Right lobe of liver (tissue), 6 donors: ENCODE results near the gene CCDC138. TPM values are rescaled to one million over a fixed set of nuclear protein-coding genes. Genes with fewer than 3 reads are reported as not detected.

Source experiments
- ATAC-seq, 4 donors: fragments of 200-7000 bp; cut with Tn5 transposase; one replicate each; pipeline ENCODE4 v1.9.1; 2020; ENCODE audit warnings: mild to moderate bottlenecking in 4 of 4, moderate library complexity in 4 of 4
- DNase-seq, 3 donors: peaks; one replicate each; pipeline ENCODE4 v3.0.0-alpha.2; 2020
- H3K27ac ChIP-seq, 3 donors: fragments of 200-600 bp; one replicate each; pipeline ENCODE4 v1.8.0; 2022
- H3K27me3 ChIP-seq, 2 donors: fragments of 200-600 bp; one replicate each; pipeline ENCODE4 v1.8.0; 2022
- H3K36me3 ChIP-seq, 4 donors: fragments of 200-600 bp; sonication (generic) in 1 of 4; one replicate each; pipeline versions ENCODE4 v1.5.1 to v1.8.0; 2017 to 2022; ENCODE audit warnings: control low read depth in 1 of 4
- H3K4me1 ChIP-seq, 4 donors: fragments of 200-600 bp; sonication (generic) in 1 of 4; one replicate each; pipeline versions ENCODE4 v1.5.1 to v1.8.0; 2017 to 2022; ENCODE audit warnings: control low read depth in 1 of 4
- H3K4me3 ChIP-seq, 3 donors: fragments of 200-600 bp; one replicate each; pipeline ENCODE4 v1.8.0; 2022
- H3K9me3 ChIP-seq, 4 donors: fragments of 200-600 bp; sonication (generic) in 1 of 4; one replicate each; pipeline versions ENCODE4 v1.5.1 to v1.8.0; 2017 to 2022; ENCODE audit warnings: control low read depth in 1 of 4
- POLR2A ChIP-seq: fragments of 450-650 bp; IDR thresholded peaks from one replicate; pipeline ENCODE4 v1.6.1; 2017; ENCODE audit warnings: antibody characterized with exemption, mild to moderate bottlenecking
- WGBS: methylation state at CpG from one replicate; pipeline ENCODE4 v1.1.6; 2018; ENCODE audit warnings: low coverage, low lambda C conversion rate; ENCODE audit not compliant: insufficient coverage; ENCODE audit errors: missing lambda C conversion rate; 5-methylcytosine and 5-hydroxymethylcytosine counted together
- intact Hi-C, 2 donors: fragments of 100-400 bp; cut with DNase I; formaldehyde crosslinking; loops; one replicate each; pipeline versions ENCODE4 v1.11.2 to v1.14.1; 2022
- total RNA-seq, 6 experiments: library from RNA; depleted of rRNA in 2 of 6; stranded (reverse); fragments of >200 nt in 2 of 6; fragmentation: NEBNext Ultra II Directional in 3 of 6; extraction: Animal tissue kit (Norgen Biotek cat#: 25700) in 3 of 6; gene quantifications; one replicate each; pipeline versions ENCODE4 v1.1.0 to v1.2.4, GENCODE V29; 2016 to 2023
- TF ChIP-seq, protein P1 (sequence below), 4 donors: fragments of 200-600 bp in 3 of 4; fragments of 450-650 bp in 1 of 4; IDR thresholded peaks; one replicate each; pipeline versions ENCODE4 v1.5.1 to v1.8.0; 2016 to 2022; ENCODE audit warnings: antibody characterized with exemption in 4 of 4, mild to moderate bottlenecking in 2 of 4
- donor health status: DM: no; HTN: yes; CAD: no.
- donor health status: DM: no; HTN: no; CAD: no.
- donor health status: DM: no; HTN: no; CAD: no.
- donor health status: DM: no; HTN: yes; CAD: no.
- donor health status: DM: no; HTN: yes; CAD: no.

CCDC138 gene
- total RNA-seq, 6 experiments from 2014 or later: 1.3 to 3.3 (median 2.4) TPM

DNA sequence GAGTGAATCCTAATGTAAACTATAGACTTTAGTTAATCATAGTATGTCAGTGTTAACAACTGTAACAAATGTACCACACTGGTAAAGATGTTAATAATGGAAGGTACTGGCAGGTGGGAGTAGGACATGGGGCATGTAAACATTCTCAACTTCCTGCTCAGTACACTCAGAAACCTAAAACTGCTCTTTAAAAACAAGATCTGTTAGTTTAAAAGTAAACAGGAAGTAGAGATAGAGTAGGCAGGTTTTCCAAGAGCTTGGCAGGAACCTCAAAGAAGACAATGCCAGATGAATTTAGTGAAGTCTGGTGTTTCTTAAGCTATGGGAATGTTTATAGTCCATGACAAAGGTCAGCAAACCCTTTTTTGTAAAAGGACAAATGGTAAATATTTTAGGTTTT lies 46.6 kb downstream of the CCDC138 start:
- Histone ChIP-seq H3K9me3 (no peaks in the 10 kb centered on the region), H3K4me1 (no peaks in the 10 kb centered on the region), H3K36me3 (no peaks in the 10 kb centered on the region), H3K27me3 (no peaks in the 10 kb centered on the region), H3K4me3 (no peak overlapping the region), H3K27ac (no peak overlapping the region)
- TF ChIP-seq POLR2A: no peak
- TF ChIP-seq, protein P1, sequence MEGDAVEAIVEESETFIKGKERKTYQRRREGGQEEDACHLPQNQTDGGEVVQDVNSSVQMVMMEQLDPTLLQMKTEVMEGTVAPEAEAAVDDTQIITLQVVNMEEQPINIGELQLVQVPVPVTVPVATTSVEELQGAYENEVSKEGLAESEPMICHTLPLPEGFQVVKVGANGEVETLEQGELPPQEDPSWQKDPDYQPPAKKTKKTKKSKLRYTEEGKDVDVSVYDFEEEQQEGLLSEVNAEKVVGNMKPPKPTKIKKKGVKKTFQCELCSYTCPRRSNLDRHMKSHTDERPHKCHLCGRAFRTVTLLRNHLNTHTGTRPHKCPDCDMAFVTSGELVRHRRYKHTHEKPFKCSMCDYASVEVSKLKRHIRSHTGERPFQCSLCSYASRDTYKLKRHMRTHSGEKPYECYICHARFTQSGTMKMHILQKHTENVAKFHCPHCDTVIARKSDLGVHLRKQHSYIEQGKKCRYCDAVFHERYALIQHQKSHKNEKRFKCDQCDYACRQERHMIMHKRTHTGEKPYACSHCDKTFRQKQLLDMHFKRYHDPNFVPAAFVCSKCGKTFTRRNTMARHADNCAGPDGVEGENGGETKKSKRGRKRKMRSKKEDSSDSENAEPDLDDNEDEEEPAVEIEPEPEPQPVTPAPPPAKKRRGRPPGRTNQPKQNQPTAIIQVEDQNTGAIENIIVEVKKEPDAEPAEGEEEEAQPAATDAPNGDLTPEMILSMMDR (IDR thresholded peaks at IDR 0.05): no peak
- intact Hi-C loops: no loop called here
- DNase-seq: no peak
- peak; percentile 33 to 83 (median 41) for ATAC-seq

DNA sequence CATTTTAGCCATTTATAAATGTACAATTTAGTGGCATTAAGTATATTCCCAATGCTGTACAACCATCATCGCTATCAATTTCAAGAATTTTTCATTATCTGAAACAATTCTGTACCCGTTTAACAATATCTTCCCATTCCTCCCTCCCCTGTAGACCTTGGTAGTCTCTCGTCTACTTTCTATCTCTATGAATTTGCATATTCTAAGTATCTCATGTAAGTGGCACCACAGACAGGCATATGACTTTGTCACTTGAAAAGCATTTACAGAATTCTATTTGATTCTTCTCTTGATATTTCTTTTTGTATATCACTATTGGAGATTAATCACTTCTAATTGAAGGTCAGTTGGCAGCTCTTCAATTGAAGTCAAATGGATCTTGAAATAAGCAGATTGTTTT lies 48.0 kb downstream of the CCDC138 start:
- 87% methylated on average over 3 of the region's 3 CpGs for WGBS

DNA sequence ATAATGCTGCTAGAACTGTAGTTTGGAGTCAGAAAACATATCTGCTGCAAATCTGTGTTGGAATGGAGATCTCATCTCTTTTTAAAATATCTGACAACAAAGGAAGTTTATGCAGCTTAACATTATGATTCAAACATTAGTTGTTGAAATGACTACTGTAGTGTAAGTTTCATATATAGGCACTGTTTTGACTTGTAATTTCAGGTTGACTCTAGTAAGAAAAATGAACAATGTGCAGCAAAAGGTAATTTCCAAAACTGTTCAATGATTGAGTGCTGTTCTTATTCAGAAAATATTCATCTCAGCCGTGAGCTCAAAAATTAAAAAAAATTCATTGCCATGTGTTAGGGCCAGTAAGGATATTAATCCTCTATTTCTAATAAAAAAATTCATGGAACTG lies 48.5 kb downstream of the CCDC138 start:
- intact Hi-C loops: no loop called here
- no peak for ATAC-seq

More for the DNA sequence above, 48.0 kb downstream of the CCDC138 start:
- H3K9me3 ChIP-seq: peaks cover 0 to 3% (median 0%) of the 10 kb centered on the region in 4 donors
- no peaks in the 10 kb centered on the region for H3K27me3 ChIP-seq
- TF ChIP-seq, protein P1 (IDR thresholded peaks at IDR 0.05): no peak
- no peak for TF ChIP-seq POLR2A
- no peak for DNase-seq
- H3K27ac ChIP-seq: no peak overlapping the region
- ATAC-seq: no peak
- H3K36me3 ChIP-seq: no peaks in the 10 kb centered on the region
- no peaks in the 10 kb centered on the region for H3K4me1 ChIP-seq
- intact Hi-C loops: no loop called here
- H3K4me3 ChIP-seq: no peak overlapping the region

DNA sequence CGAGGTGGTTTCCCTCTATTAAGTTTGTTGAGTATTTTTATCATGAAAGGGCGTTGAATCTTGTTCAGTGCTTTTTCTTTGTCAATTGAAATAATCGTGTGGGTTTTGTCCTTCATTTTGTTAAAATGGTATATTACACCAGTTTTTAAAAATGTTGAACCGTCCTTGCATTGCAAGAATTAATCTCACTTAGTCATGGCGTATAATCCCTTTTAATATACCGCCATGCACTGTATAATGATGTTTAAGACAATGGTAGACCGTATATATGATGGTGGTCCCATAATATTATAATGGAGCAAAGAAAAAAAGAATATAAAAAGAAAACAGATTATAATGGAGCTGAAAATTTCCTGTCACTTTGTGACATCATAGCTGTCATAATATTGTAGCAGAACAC lies 50.6 kb downstream of the CCDC138 start:
- Histone ChIP-seq H3K4me1 (no peaks in the 10 kb centered on the region), H3K9me3 (peaks cover 0 to 6% (median 0%) of the 10 kb centered on the region in 4 donors), H3K36me3 (no peaks in the 10 kb centered on the region), H3K27me3 (no peaks in the 10 kb centered on the region), H3K4me3 (no peak overlapping the region), H3K27ac (no peak overlapping the region)
- intact Hi-C loops: no loop called here
- no peak for DNase-seq
- WGBS: 98% methylated on average over 7 of the region's 7 CpGs
- ATAC-seq: no peak
- TF ChIP-seq, protein P1 (IDR thresholded peaks at IDR 0.05): no peak
- no peak for TF ChIP-seq POLR2A

More for the DNA sequence above, 48.5 kb downstream of the CCDC138 start:
- H3K27me3 ChIP-seq: no peaks in the 10 kb centered on the region
- H3K36me3 ChIP-seq: no peaks in the 10 kb centered on the region
- H3K27ac ChIP-seq: no peak overlapping the region
- no peak for TF ChIP-seq POLR2A
- TF ChIP-seq, protein P1 (IDR thresholded peaks at IDR 0.05): no peak
- 69% methylated on average over 1 of the region's 1 CpG for WGBS
- peaks cover 0 to 6% (median 0%) of the 10 kb centered on the region in 4 donors for H3K9me3 ChIP-seq
- no peak overlapping the region for H3K4me3 ChIP-seq
- H3K4me1 ChIP-seq: no peaks in the 10 kb centered on the region
- no peak for DNase-seq

DNA sequence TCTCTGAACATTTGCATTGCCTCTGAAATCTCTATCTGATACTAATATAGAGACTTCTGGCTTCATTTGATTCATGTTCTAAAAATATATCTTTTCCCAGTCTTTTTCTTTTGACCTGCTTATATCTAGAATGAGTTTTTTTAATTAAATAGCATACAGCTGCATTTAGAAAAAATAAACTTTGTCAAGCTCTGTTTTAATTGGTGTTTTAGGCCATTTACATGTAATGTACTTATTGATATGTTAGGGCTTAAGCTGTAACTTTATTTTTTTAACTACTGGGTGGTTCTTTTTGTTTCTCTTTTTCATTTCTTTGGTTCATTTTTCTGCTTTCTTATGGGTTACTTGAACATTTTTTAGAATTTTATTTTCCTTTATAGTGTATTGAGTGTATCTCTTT lies 54.9 kb downstream of the CCDC138 start:
- TF ChIP-seq POLR2A: no peak
- TF ChIP-seq, protein P1 (IDR thresholded peaks at IDR 0.05): no peak
- no peak for DNase-seq
- no peak overlapping the region for H3K27ac ChIP-seq
- ATAC-seq: no peak
- peaks cover 0 to 6% (median 0%) of the 10 kb centered on the region in 4 donors for H3K9me3 ChIP-seq
- intact Hi-C loops: no loop called here
- H3K4me3 ChIP-seq: no peak overlapping the region
- H3K27me3 ChIP-seq: no peaks in the 10 kb centered on the region
- no peaks in the 10 kb centered on the region for H3K4me1 ChIP-seq
- H3K36me3 ChIP-seq: no peaks in the 10 kb centered on the region
